HG03469 (cell line): ENCODE results near the gene SPRR2B.
"Not testable (repeated sequence)": the region's sequence is repeated elsewhere in the genome, so short reads cannot be mapped to it uniquely, and the experiment has no call there.

Source experiments
- ATAC-seq: cut with Tn5 transposase; IDR thresholded peaks from one replicate; pipeline ENCODE4 v1.9.1; 2021; ENCODE audit warnings: mild to moderate bottlenecking, moderate library complexity, moderate number of reproducible peaks; ENCODE audit not compliant: unreplicated experiment

SPRR2B gene

GRCh38 chr1:153035211-153035610, 36.2 kb downstream of the SPRR2B start:
- no peak for ATAC-seq

- no peak for ATAC-seq
These were observed 38.6 kb downstream of the SPRR2B start for GRCh38 chr1:153032677-153033308.

- no peak for ATAC-seq
These were observed 39.3 kb downstream of the SPRR2B start for GRCh38 chr1:153032073-153032472.

- ATAC-seq: no peak
These were observed 40.5 kb downstream of the SPRR2B start, which contains the start of gene SPRR1B for GRCh38 chr1:153030895-153031294. Gene SPRR1B (plus strand): TSS chr1:153031203. CDS start chr1:153032346, 1,143 bp downstream.

- no peak for ATAC-seq
These were observed 42.6 kb downstream of the SPRR2B start for GRCh38 chr1:153028766-153029165.

GRCh38 chr1:153025797-153026196, 45.6 kb downstream of the SPRR2B start:
- ATAC-seq: no peak

- ATAC-seq: no peak
These were observed 47.0 kb downstream of the SPRR2B start for GRCh38 chr1:153024413-153024812.

GRCh38 chr1:153023109-153023508, 48.3 kb downstream of the SPRR2B start:
- no peak for ATAC-seq

- not testable (repeated sequence) for ATAC-seq
These were observed 49.1 kb downstream of the SPRR2B start for GRCh38 chr1:153022340-153022739.

GRCh38 chr1:153021829-153022228, 49.6 kb downstream of the SPRR2B start:
- not testable (repeated sequence) for ATAC-seq
